Head of caudate nucleus (tissue), 42 donors: Measurements from ENCODE around the gene ROBO1.
A peak's percentile ranks its signal among the peaks of the same experiment; 100 is the strongest.
"Not testable (repeated sequence)": the region's sequence is repeated elsewhere in the genome, so short reads cannot be mapped to it uniquely, and the experiment has no call there.

Experiments
- DNase-seq, 42 donors: peaks; one replicate each; pipeline versions ENCODE4 v3.0.0 to v3.0.0-alpha.2; 2020 to 2021; ENCODE audit warnings: mixed read lengths in 7 of 42
- intact Hi-C: fragments of 100-400 bp; cut with DNase I; formaldehyde crosslinking; loops from one replicate; pipeline ENCODE4 v1.15.0; 2022

ROBO1 gene

DNA sequence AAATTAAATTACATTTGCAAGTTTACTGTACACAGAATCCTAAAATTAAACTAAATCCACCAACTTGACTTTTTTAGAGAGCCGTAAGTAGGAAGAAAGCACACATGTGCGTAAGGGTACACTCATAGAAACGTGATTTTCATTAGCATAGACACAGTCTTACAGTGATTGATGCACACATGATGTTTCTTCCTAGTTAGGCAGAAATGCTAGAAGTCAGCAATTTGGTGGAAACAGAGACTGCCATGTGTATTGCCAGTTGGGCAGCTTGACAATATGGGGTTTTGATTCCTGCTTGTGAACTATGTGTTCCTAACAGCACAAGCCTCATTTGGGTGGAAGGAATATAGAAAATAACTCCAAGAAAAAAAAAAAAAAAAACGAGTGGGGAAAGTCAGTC is 878.5 kb downstream of the ROBO1 start:
- intact Hi-C loops: no loop called here
- no peak for DNase-seq

DNA sequence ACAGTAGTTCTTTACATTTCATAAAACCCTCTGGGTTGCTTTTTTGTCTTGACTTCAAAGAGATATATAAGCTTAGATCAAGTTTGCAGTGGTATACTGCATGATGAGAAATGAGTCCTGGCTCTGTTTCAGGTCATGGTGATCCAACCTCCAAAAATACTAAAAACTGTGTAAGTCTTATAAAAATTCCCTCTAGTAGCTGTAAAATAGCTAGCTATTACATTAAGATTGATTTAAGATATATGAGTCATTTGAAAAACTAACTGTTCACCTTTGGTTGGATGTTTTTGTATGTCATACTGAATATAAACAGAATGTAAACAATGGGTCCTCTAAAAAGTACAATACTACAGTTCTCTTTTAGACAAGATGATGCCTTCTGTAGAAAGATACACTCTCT is 879.2 kb downstream of the ROBO1 start:
- intact Hi-C loops: no loop called here
- no peak for DNase-seq

DNA sequence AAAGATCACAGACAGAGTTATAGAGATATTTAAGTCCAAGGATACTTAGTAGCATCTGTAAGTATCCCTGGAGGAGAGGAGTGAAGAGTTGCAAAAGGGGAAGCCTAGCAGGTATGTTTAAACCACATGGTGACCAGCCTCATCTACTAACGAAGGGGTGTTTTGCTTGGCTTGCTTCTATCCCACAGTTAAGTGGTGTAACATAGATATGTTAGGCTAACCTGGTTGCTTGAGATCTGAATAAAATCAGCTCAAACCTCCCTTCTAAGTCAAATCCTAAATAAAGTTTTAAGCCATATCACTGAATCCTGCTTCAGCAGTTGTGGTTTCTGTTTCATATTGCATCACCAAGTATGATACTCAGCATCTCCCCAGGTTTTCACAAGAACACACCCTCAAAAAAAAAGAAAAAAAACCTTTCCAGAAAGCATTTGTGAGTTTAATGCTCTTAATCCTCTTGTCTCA is 880.2 kb downstream of the ROBO1 start:
- intact Hi-C loops: no loop called here

DNA sequence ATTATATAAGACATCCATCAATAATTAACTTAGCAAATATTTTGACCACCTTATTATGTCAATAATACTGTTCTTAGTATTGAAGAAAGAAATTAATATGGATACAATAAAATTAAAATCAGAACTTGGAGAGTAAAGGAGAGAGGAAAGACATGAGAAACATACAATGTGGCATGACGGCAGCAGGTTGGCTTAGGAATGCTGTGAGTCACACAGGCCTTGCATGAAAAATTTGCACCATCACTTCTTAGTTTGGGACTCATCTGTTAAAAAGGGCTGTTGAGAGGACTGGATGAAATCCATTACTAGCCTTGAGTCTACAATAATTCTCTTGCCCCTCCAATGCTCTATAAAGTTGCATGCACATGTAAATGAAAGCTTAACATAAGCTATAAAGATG is 880.8 kb downstream of the ROBO1 start:
- intact Hi-C loops: no loop called here
- DNase-seq: no peak

More for the DNA sequence above, 880.2 kb downstream of the ROBO1 start:
- DNase-seq: no peak

DNA sequence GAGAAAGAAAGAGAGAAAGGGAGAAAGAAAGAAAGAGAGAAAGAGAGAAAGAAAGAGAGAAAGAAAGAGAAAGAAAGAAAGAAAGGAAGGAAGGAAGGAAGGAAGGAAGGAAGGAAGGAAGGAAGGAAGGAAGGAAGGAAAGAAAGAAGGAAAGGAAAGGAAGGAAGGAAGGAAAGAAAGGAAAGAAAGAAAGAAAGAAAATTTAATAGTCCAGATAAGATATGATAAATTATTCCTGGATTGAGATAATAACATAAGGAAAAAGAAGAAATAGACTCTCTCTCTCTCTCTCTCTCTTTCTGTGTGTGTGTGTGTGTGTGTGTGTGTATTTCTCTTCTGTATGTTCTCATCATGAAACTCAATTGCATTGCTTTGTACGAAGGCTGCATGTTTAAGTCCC is 883.2 kb downstream of the ROBO1 start:
- DNase-seq, intact Hi-C loops: not testable (repeated sequence)

DNA sequence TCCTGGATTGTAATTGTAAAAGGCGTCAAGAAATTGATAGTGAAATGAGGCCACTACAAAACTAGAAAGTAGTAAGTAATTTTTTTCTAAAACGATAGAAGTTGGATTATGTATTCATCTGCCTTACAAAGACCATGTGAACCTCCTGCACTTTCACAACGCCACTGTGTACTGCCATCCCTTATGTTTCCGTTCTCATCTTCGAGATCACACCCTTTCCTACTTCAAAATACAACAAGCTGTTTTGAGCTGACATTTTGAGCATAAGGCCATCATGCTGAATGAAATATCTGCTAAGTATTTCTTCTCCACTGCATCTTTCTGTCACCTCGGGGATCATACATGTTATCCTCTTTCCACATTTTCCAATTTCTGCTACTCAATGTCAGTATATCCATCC is 885.5 kb downstream of the ROBO1 start:
- no peak for DNase-seq
- intact Hi-C loops: no loop called here

DNA sequence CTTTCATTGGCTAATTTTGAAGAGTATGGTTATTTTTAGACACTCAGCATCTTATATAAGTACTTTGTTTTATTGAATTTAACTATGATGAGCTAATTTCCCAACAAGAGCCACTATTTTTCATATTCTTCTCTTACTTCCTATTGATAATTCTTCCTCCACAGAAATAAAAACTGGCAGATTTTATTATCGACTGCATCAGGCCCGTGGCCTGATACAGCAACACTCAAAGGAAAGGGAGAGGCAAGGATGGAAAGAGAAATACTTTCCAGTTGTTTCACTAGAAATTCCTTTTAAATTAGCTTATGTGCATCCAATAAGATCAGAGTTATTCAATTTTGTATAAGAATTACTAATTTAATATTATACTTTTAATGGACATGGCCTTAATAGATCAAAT is 886.3 kb downstream of the ROBO1 start:
- intact Hi-C loops: no loop called here
- DNase-seq: no peak

DNA sequence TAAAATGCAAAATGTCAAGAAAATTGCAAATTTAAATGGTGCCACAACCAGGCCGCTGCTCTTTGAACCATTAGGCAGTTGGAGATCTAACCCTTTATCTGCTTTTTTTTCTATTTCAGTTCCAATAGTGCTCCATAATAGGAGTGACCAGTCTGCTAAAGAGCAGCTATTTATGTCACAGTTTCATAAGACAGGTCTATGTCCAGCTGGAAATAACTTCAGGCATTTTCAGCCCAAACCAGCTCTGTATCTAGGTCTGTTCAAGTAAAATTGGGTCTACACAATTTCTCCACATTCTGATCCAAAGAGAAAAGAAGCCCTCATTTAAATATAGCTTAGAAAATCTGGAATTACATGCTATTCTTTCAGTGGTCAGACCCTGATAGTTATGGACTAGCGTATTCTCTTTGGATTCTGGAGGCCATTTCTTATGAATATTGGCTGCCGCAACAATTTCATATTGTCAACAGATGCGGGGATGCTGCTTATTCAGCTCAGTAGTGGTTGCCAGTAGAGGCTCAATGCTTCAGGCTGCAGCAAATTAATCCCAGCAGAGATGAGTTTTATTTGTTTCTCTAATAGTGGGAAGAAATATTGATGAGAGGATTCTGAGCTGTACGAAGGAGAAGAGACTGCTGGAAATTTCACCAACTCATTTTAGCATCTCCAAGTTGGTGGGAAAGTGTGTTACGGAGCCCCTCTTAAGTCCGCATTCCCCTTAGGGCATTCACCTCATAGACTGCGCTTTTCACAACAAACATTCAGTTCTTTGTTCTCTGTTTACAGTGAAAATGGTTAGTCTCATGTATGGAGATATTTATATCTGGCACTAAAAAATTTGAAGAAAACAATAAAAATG is 887.0 kb downstream of the ROBO1 start:
- intact Hi-C loops: no loop called here
- DNase-seq: peak in 4 of 42 donors; percentile 26 to 62 (median 40)

DNA sequence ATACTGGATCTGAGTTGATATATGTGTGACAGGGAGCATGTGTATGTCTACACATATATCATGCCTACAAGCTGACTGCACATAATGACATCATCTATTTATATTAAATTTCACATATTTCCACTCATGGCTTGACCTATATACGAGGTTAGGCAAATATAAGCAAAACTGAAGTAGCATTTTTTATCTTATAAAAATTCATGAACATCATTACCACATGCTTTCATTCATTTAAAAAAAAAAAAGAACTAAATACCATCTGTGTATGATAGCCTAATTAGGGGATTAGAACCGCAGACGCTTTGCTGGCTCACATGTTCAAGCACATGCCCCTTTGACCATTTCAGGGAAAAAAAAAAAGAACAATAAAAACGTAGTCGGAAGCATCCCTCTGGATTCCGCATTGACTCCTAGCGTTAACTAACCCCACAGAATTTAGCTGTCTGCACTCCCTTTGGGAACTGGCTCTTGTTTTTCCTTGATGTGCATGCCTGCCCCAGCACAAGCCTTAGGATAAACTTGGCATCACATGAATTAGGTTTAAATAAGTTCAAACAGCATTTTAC is 888.4 kb downstream of the ROBO1 start:
- DNase-seq: no peak
- intact Hi-C loops: no loop called here

DNA sequence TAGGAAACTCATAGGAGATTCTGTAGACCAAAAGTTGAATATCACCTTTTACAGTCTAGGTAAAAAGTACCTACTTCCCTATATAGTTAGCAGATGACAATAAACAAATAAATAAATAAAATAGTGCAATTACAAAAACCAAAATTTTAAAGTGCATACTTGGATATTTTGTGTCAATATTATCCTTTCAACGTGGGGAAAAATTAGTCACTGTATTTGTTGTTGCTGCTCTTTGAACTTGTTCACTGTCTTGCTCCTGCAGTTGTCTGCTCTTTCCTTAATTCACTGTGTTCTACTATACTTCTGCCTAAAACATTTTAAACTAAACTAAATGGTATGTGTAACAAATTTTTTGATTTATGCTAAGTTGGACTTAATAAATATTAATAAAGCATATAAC is 889.0 kb downstream of the ROBO1 start:
- intact Hi-C loops: no loop called here

DNA sequence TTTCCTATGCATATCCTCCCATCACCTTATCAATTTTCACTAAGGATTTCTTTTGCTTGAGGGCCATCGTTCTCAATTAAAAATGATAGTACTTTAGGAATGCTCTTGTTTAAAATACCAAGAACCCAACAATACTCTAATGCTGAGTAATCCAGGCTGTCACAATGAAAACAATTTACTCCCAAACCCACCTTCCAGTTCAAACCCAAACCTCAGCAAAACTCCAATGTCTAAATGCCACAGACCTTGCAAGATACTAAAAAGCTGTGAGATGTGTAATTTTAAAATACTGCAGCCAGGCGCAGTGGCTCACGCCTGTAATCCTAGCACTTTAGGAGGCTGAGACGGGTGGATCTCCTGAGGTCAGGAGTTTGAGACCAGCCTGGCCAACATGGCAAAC is 889.8 kb downstream of the ROBO1 start:
- intact Hi-C loops: no loop called here
- no peak for DNase-seq

More for the DNA sequence above, 889.0 kb downstream of the ROBO1 start:
- no peak for DNase-seq

DNA sequence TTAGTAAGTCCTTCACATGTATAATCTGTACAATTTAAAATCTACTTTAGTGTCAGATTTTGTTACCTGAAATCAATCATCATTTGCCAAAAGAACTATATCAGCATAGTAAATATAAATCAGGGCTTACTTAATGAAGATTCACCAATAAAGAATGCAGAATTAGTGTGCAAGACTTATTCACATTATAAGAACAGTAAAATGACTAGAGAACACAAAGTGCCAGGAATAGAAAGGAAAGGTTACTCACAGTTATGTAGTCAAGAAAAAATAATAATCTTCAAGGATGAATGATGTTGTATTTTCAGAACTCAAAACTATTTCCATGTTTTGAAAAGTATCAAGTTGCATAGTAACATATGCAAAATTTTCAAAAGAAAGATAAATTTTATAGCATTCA is 891.9 kb downstream of the ROBO1 start:
- no peak for DNase-seq
- intact Hi-C loops: no loop called here

DNA sequence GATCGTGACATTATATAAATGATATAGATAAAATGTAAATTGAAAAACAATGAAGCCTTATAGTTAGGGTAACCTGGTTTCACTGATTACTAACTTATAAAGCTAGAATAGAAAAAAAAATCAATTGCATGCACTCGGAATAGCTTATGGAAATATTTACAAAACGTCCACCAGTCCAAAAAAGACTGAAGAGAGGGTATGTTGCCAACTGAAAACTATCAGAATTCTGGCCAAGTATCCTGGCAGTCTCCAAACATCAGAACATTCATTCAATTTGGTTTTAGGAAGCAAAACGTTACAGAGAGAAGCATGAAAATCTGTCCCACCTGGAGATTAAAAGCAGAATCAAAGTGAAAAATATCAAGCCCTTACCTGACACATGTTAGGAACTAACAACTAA is 892.4 kb downstream of the ROBO1 start:
- no peak for DNase-seq
- intact Hi-C loops: no loop called here

DNA sequence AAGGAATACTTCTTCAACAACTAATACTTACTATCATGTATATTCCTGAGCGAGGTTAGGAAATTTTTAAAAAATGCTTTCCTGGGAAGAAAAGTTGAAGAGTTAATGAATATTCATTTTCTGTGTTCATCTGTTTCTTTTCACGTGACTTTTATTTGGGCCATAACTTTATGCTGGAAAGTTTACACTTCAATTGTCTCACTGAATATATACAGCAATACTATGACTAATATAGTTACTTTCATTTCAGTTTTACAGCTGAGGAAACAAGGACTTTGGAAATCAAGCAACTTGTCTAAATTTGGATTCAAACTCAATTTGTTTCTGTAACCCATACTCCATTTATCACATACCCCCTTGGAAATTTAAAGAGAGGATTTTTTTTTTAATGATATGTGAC is 894.2 kb downstream of the ROBO1 start:
- intact Hi-C loops: no loop called here
- DNase-seq: no peak

DNA sequence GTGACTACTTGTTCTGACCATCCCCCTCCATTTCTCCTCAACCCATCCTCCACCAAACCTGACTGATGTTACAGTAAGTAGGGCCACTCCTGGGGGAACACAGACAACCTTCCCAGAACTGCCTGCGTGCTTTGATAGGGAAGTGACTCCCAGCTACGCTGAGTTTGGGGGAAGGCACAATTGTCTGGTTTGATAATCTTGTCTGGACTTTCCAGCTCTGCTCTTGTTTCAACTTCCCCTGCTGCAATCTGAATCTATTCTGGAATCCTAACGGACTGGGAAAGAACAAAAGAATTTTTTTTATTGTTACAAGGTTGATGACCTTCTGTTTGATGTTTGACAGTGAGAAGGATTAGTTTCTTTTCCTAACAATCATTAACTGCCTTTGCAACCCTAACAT is 895.6 kb downstream of the ROBO1 start:
- DNase-seq: peak in 2 of 42 donors; percentile 11 to 33
- intact Hi-C loops: no loop called here

DNA sequence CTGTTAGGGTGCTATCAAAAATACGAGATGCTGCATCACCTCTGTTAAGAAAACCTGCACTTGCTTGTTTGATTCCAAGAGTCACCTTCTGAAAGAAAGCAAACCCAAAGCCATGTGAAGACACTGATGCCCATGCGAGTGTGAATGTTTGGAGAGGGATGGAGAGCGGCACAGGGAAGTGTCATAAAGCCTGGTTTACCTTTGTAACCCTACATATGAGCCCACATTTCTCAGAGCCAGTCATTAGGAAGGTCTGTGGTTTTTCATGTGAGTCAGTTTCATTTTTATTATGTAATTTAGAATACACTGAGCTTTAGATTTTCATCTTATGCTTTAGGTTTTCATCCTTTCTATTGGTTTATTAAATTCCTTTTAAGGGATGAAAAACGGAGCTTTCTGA is 896.8 kb downstream of the ROBO1 start:
- intact Hi-C loops: no loop called here
- no peak for DNase-seq

DNA sequence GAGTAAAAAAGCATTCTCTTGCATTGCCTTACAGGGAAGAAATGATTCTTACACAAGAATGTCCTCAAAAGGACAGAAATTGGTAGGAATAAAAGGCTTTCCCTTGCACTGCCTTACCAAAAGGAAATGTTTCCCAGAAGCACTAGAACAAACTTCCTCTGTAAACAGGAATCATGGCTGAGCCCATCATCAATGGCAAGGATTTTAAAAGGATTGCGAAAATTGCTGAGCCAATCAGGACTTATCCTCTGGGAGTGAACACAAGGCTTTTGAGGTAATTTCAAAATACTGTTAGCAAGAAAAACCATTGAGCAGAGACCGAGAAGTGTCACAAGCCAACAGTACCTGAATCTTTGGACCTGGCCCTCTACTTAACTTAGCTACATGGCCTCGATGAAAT is 897.3 kb downstream of the ROBO1 start:
- no peak for DNase-seq
- intact Hi-C loops: no loop called here

DNA sequence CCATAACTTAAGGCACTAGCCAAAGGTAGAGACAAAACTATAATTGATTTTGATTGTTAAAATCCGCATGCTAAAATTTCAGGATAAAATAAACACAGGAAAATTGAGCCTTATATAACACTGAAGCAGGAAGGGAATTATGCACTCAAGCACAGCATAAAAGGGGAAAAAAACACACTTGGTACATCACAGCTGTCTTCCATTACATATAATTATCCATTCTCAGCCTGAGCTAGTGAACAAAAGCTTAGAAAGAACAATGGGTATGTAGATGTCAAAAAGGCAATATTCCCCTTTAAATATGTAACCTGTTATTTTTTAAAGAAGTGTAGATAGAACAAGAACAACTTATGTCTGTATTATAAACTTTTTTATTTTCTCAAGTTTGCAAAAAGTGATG is 899.2 kb downstream of the ROBO1 start:
- DNase-seq: no peak
- intact Hi-C loops: no loop called here

DNA sequence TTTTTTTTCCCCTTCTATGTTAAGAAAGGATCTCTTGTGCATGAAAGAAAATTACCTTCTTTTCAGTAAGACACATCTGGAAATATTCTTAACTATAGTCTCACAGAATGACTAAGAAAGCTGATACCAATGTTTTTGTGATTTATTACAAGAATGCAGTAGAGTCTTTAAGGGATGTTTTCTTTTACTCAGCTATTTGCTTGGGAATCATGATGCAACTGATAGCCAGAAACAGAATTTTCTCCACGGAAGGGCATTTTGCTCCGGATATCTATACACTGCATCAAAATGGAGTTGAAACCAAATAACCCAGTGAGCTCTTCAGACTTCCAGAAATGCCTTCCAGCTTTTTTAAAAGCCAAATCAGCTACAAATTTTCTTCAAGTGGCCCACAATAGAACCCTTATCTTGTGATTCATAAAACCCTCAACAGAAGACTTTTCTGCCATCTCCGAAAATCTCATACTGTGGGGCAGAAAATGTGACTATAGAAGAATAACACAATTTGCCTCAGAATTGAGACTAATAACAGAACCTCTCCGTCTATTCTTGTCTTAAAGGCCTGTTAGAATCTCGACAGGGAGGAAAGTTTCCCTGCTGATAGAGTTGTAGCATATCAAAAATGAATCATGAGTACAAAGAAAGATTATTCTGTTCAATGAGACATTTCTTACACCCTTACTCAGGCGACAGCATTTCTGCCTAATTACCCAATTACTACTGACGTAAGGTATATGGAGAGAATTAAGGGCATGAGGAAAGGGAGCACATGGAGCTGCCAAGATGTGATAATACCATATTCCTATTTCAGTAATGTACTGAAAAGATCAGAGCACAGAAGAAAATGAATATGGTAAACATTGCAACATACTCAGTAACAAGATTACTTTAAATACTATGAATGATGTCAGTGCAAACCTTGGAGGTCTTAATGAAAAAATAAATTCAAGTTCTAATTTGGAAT is 900.1 kb downstream of the ROBO1 start:
- DNase-seq: no peak
- intact Hi-C loops: no loop called here
